Measurements from ENCODE around the gene MADD.

Gene MADD

GRCh38 chr11:47342036-47342803, 72.3 kb downstream of the MADD start:
- no peak for DNase-seq

- no peak for DNase-seq
These were observed 72.9 kb downstream of the MADD start for GRCh38 chr11:47342854-47343253.

- DNase-seq: no peak
These were observed 76.1 kb downstream of the MADD start for GRCh38 chr11:47345890-47346563.

- no peak for DNase-seq
These were observed 77.2 kb downstream of the MADD start for GRCh38 chr11:47347137-47347536.

- no peak for DNase-seq
These were observed 78.3 kb downstream of the MADD start for GRCh38 chr11:47348131-47348802.

- no peak for DNase-seq
These were observed 78.9 kb downstream of the MADD start for GRCh38 chr11:47348859-47349258.

GRCh38 chr11:47349521-47350095, 79.7 kb downstream of the MADD start:
- no peak for DNase-seq

- no peak for DNase-seq
These were observed 80.4 kb downstream of the MADD start for GRCh38 chr11:47350315-47350714.

- no peak for DNase-seq
These were observed 81.5 kb downstream of the MADD start for GRCh38 chr11:47351156-47352126.

- DNase-seq: no peak
These were observed 82.6 kb downstream of the MADD start, which contains the start of gene MYBPC3 for GRCh38 chr11:47352556-47352955. MYBPC3 (minus strand) TSS chr11:47352702; CDS start chr11:47352647, 55 bp downstream.

GRCh38 chr11:47353978-47354774, 84.2 kb downstream of the MADD start:
- no peak for DNase-seq

GRCh38 chr11:47354913-47355282, 85.0 kb downstream of the MADD start:
- no peak for DNase-seq

GRCh38 chr11:47355283-47356128, 85.6 kb downstream of the MADD start:
- DNase-seq: no peak

- no peak for DNase-seq
These were observed 86.4 kb downstream of the MADD start for GRCh38 chr11:47356129-47356997.

- no peak for DNase-seq
These were observed 87.0 kb downstream of the MADD start for GRCh38 chr11:47356998-47357329.

GRCh38 chr11:47357985-47358730, 88.2 kb downstream of the MADD start:
- DNase-seq: no peak

GRCh38 chr11:47358731-47359051, 88.8 kb downstream of the MADD start:
- no peak for DNase-seq

GRCh38 chr11:47359162-47359561, 89.2 kb downstream of the MADD start:
- no peak for DNase-seq

- no peak for DNase-seq
These were observed 89.7 kb downstream of the MADD start for GRCh38 chr11:47359586-47359985.
